OCI-M2 (cell line): ENCODE measurements around the gene CD109.
A peak's percentile ranks its signal among the peaks of the same experiment; 100 is the strongest.
"Not testable (repeated sequence)": the region's sequence is repeated elsewhere in the genome, so short reads cannot be mapped to it uniquely, and the experiment has no call there.

Experiments
- DNase-seq: peaks from one replicate; lab custom pipeline; 2025; ENCODE audit not compliant: unreplicated experiment; lab: John Stamatoyannopoulos, UW

CD109 gene

DNA sequence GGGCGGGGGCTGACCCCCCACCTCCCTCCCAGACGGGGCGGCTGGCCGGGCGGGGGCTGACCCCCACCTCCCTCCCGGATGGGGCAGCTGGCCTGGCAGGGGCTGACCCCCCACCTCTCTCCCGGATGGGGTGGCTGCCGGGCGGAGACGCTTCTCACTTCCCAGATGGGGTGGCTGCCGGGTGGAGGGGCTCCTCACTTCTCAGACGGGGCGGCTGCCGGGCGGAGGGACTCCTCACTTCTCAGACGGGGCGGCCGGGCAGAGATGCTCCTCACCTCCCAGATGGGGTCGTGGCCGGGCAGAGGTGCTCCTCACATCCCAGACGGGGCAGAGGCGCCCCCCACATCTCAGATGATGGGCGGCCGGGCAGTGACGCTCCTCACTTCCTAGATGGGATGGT is 155.0 kb downstream of the CD109 start:
- not testable (repeated sequence) for DNase-seq

DNA sequence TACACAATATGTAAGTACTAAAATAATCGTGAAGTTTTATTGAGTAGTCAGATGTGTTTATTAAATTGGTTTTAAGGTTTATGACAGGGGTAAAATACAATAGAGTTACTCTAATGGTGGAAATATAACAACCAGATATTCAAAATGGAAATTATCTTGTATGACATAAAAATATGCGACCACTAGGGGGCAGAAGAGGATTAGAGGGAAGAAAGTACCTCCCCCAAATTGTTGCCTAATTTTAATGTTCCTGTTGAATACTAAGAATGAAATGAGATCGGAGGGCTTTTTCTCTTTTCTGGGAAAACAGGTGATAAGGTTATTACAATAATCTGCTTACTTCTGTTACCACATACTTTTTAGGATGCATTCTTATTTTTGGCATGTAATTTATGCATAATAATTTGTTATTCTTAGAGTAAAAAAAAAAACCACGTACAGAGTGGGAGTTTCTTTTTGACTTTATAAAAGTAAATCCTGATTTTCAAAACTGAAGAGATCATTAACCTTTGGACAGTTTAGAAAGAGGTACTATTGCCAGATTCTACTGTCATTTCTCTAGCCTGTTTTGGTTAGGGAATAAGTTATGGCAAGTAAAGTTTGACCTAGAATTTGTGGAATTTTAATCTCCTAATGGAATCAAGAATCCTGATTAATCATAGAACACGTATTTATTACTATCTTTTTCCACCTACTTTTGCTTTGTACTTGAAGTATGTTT is 159.2 kb downstream of the CD109 start:
- peak; percentile 42 for DNase-seq

DNA sequence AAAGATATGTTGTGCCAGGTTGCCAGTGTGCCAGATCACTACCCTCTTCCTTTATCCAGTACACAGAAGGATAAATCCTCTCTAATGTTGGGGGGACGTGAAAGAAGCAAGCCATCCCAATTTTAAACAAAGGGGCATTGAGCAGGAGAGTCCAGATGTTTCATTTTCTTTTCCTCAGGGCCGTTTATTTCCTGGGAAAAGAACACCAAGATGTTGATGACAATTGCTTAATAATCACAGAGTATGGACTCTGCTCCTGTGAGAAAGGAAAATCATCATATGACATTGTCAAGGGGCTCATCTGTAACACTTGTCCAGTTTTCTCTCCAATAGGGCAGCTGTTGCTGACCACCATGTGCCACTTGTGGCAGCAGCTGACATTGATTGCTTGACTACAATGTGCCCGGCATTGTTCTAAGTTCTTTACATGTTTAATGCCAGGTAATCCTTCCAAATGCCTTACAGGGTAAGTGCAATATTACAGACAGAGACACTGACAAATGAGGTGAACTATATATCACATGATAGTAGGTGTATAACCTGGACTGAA is 161.4 kb downstream of the CD109 start:
- DNase-seq: no peak

- no peak for DNase-seq
These were observed 162.4 kb downstream of the CD109 start for GRCh38 chr6:73858376-73858775.

DNA sequence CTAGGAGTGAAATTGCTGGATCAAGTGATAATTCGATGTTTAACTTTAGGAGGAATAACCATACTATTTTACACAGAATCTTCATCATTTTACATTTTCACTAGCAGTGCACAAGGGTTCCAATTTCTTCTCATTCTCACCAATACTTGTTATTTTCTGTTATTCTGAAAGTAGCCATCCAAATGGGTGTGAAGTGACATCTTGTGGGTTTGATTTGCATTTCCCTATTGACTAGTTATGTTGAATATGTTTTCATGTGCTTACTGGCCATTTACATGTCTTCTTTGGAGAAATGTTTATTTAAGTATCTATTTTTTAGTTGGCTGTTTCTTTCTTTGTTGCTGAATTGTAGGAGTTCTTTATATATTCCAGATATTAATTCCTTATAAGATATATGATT is 164.3 kb downstream of the CD109 start:
- DNase-seq: no peak

DNA sequence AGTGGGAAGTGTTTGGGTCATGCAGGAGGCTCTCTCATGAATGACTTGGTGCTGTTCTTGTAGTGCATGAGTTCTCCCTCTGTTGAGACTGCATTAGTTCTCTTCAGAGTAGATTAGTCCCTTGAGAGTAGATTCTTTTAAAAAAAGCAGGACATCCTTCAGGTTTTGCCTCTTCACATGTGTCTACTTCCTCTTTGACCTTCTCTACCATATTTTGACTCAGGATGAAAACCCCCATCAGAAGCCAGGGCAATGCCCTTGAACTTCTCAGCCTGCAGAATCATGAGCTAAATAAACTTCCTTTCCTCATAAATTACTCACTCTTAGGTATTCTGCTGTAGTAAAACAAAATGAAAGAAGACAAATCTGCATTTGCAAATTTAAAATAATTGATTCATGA is 170.3 kb downstream of the CD109 start:
- no peak for DNase-seq

- DNase-seq: no peak
These were observed 171.4 kb downstream of the CD109 start for GRCh38 chr6:73867411-73867810.

DNA sequence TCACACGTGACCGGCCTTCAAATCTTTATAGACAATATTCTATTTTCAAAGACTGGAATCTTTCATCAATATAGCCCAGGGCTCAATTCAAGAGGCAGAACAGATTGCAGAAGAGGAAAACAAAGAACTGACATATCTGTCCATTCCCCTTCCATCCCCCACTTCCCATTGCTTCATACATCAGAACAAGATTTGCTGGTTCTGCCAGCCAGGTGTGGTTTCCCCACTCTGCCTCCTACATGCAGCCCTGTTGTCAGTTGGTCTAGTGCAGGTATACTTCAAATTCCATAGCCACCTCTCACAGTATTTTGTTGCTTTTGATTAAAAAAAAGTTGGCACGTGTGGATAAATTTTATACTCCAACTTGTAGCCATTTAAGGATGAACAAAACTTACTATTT is 174.9 kb downstream of the CD109 start:
- DNase-seq: no peak

GRCh38 chr6:73873081-73873480 is 177.1 kb downstream of the CD109 start:
- no peak for DNase-seq
